GM23338 (cell line): ENCODE results near the gene SPINT2. TPM values are rescaled to one million over a fixed set of nuclear protein-coding genes. Genes with fewer than 3 reads are reported as not detected.

Source experiments
- ATAC-seq: fragments of 200-7000 bp; cut with Tn5 transposase; 3 replicates; pipeline ENCODE4 v1.9.1; 2020
- DNase-seq: peaks from one replicate; pipeline ENCODE4 v3.0.0-alpha.2; 2015; ENCODE audit warnings: low spot score
- H2AFZ ChIP-seq: fragments of 200-600 bp; sonication (generic); 2 replicates; pipeline ENCODE4 v1.8.0; 2016; ENCODE audit warnings: antibody characterized with exemption, mild to moderate bottlenecking, moderate library complexity
- H3F3A ChIP-seq: fragments of 200-600 bp; sonication (generic); replicated peaks from 2 replicates; pipeline ENCODE4 v1.8.0; 2017; ENCODE audit warnings: antibody characterized with exemption, mixed run types, low read depth
- H3K27ac ChIP-seq: fragments of 200-600 bp; sonication (generic); 2 replicates; pipeline ENCODE4 v1.6.1; 2016; ENCODE audit warnings: low read depth
- H3K27me3 ChIP-seq: fragments of 200-600 bp; sonication (generic); 2 replicates; pipeline ENCODE4 v1.8.0; 2016; ENCODE audit warnings: mild to moderate bottlenecking, mixed run types, moderate library complexity; ENCODE audit not compliant: insufficient read depth
- H3K36me3 ChIP-seq: fragments of 200-600 bp; sonication (generic); 2 replicates; pipeline ENCODE4 v1.8.0; 2016; ENCODE audit warnings: mild to moderate bottlenecking; ENCODE audit not compliant: insufficient read depth
- H3K4me1 ChIP-seq: fragments of 200-600 bp; sonication (generic); 2 replicates; pipeline ENCODE4 v1.8.0; 2016; ENCODE audit warnings: mild to moderate bottlenecking, moderate library complexity; ENCODE audit not compliant: insufficient read depth
- H3K4me2 ChIP-seq: fragments of 200-600 bp; sonication (generic); 2 replicates; pipeline ENCODE4 v1.7.1; 2017; ENCODE audit warnings: mixed run types
- H3K4me3 ChIP-seq: fragments of 200-600 bp; sonication (generic); 2 replicates; pipeline ENCODE4 v1.6.1; 2016; ENCODE audit warnings: mixed run types
- H3K79me2 ChIP-seq: fragments of 200-600 bp; sonication (generic); replicated peaks from 2 replicates; pipeline ENCODE4 v1.8.0; 2017; ENCODE audit warnings: mild to moderate bottlenecking; ENCODE audit not compliant: insufficient read depth
- H3K9me2 ChIP-seq: fragments of 200-600 bp; sonication (generic); 2 replicates; pipeline ENCODE4 v1.8.0; 2017; ENCODE audit not compliant: insufficient read depth
- H4K20me1 ChIP-seq: fragments of 200-600 bp; sonication (generic); replicated peaks from 2 replicates; pipeline ENCODE4 v1.8.0; 2017; ENCODE audit warnings: mild to moderate bottlenecking; ENCODE audit not compliant: insufficient read depth
- H3K27ac Mint-ChIP-seq: 2 replicates; pipeline ENCODE4 v1.8.0; 2020; ENCODE audit warnings: inconsistent platforms, mild to moderate bottlenecking, moderate library complexity, mixed read lengths
- H3K27me3 Mint-ChIP-seq: 3 replicates; pipeline ENCODE4 v1.8.0; 2022; ENCODE audit warnings: low read depth, mild to moderate bottlenecking, moderate library complexity, mixed read lengths, inconsistent platforms; ENCODE audit not compliant: insufficient read depth, poor library complexity
- H3K36me3 Mint-ChIP-seq: 3 replicates; pipeline ENCODE4 v1.8.0; 2021; ENCODE audit warnings: low read depth, mild to moderate bottlenecking, inconsistent platforms, moderate library complexity, mixed read lengths
- H3K4me1 Mint-ChIP-seq: 3 replicates; pipeline ENCODE4 v1.8.0; 2020; ENCODE audit warnings: mild to moderate bottlenecking, inconsistent platforms, mixed read lengths
- H3K4me3 Mint-ChIP-seq: 3 replicates; pipeline ENCODE4 v1.8.0; 2021; ENCODE audit warnings: moderate library complexity, mild to moderate bottlenecking, inconsistent platforms, mixed read lengths
- H3K9me3 Mint-ChIP-seq: 3 replicates; pipeline ENCODE4 v1.8.0; 2020; ENCODE audit warnings: moderate library complexity, mild to moderate bottlenecking, inconsistent platforms, mixed read lengths
- CREB1 ChIP-seq: fragments of 250-450 bp; sonication (Bioruptor Pico); IDR thresholded peaks from 2 replicates; pipeline ENCODE4 v1.5.0; 2020; ENCODE audit warnings: low read depth, mild to moderate bottlenecking, moderate library complexity
- CTCF ChIP-seq, 2 experiments: fragments of 200-600 bp in 1 of 2; sonication (generic) in 1 of 2; conservative IDR thresholded peaks; 2 replicates each; pipeline versions ENCODE4 v1.5.1 to v1.6.1; 2016 to 2017; ENCODE audit warnings: antibody characterized with exemption in 2 of 2, low read depth in 2 of 2, mild to moderate bottlenecking in 2 of 2, moderate library complexity in 1 of 2
- EZH2 ChIP-seq: fragments of 200-600 bp; sonication (generic); IDR thresholded peaks from one replicate; pipeline ENCODE4 v1.8.0; 2017; ENCODE audit warnings: antibody characterized with exemption, mild to moderate bottlenecking, low read depth; ENCODE audit not compliant: unreplicated experiment
- EZH2phosphoT487 ChIP-seq: fragments of 200-600 bp; sonication (generic); IDR thresholded peaks from one replicate; pipeline ENCODE4 v1.8.1; 2018; ENCODE audit warnings: antibody characterized with exemption; ENCODE audit not compliant: unreplicated experiment
- JUNB ChIP-seq: IDR thresholded peaks from one replicate; pipeline ENCODE4 v1.6.1; 2016; ENCODE audit warnings: antibody characterized with exemption; ENCODE audit not compliant: unreplicated experiment
- NANOG ChIP-seq: IDR thresholded peaks from 2 replicates; pipeline ENCODE4 v1.6.1; 2016; ENCODE audit warnings: antibody characterized with exemption, borderline replicate concordance
- POLR2AphosphoS5 ChIP-seq: IDR thresholded peaks from 2 replicates; pipeline ENCODE4 v1.6.1; 2016; ENCODE audit warnings: antibody characterized with exemption, low read depth
- REST ChIP-seq: IDR thresholded peaks from one replicate; pipeline ENCODE4 v1.6.1; 2018; ENCODE audit warnings: antibody characterized with exemption; ENCODE audit not compliant: unreplicated experiment
- STAT1 ChIP-seq: IDR thresholded peaks from one replicate; pipeline ENCODE4 v1.6.1; 2016; ENCODE audit warnings: antibody characterized with exemption; ENCODE audit not compliant: unreplicated experiment
- ZNF331 ChIP-seq: fragments of 250-450 bp; sonication (Bioruptor Pico); IDR thresholded peaks from 2 replicates; pipeline ENCODE4 v1.5.0; 2020; ENCODE audit warnings: low read depth, mild to moderate bottlenecking, moderate library complexity
- ZNF462 ChIP-seq: fragments of 250-450 bp; sonication (Bioruptor Pico); IDR thresholded peaks from 2 replicates; pipeline ENCODE4 v1.5.0; 2020; ENCODE audit warnings: mild to moderate bottlenecking, moderate library complexity
- polyA plus RNA-seq: library from polyadenylated mRNA; unstranded; fragments of >200 nt; fragmentation: Nextera tagmentation; extraction: Ambion mirVana; gene quantifications from 2 replicates; pipeline ENCODE4 v1.2.1, GENCODE V29; 2016
- total RNA-seq: library from RNA; depleted of rRNA; stranded (reverse); fragments of >200 nt; shearing (Covaris generic); gene quantifications from 2 replicates; pipeline ENCODE4 v1.2.3, GENCODE V29; 2014

Gene SPINT2
- total and polyA plus RNA-seq, 2 experiments from 2014 or later, result 319 to 468 TPM

GRCh38 chr19:38273499-38273898, 9.1 kb downstream of the SPINT2 start (continued):
- TF ChIP-seq ZNF462 (CRISPR knock-in tag) (no peak), JUNB (no peak), CREB1 (CRISPR knock-in tag) (no peak)

GRCh38 chr19:38274739-38275138, 10.4 kb downstream of the SPINT2 start:
- Mint-ChIP-seq H3K36me3 (peaks cover 17% of the 10 kb centered on the region; the same call in 2 of the 3 replicates), H3K27ac (no peak overlapping the region), H3K27me3 (no peaks in the 10 kb centered on the region), H3K4me3 (no peak overlapping the region), H3K9me3 (no peaks in the 10 kb centered on the region), H3K4me1 (peaks cover 7% of the 10 kb centered on the region; the same call in 2 of the 3 replicates)
- ATAC-seq (no peak), DNase-seq (no peak)
- Histone ChIP-seq H3K27ac (no peak overlapping the region), H3K4me1 (peaks cover 4% of the 10 kb centered on the region), H3K27me3 (no peaks in the 10 kb centered on the region), H3F3A (peaks cover 5% of the 10 kb centered on the region; the same call in 1 of the 2 replicates), H3K4me3 (no peak overlapping the region), H3K79me2 (peaks cover 100% of the 10 kb centered on the region), H4K20me1 (peaks cover 82% of the 10 kb centered on the region), H3K4me2 (no peak overlapping the region), H3K9me2 (no peaks in the 10 kb centered on the region), H3K36me3 (no peaks in the 10 kb centered on the region), H2AFZ (no peak overlapping the region)
- TF ChIP-seq REST (no peak), POLR2AphosphoS5 (no peak), EZH2phosphoT487 (no peak), NANOG (no peak), CTCF (conservative IDR thresholded peaks at IDR 0.05; ENCODE audit: low read depth in 2 of 2) (no peak), STAT1 (no peak), CREB1 (CRISPR knock-in tag) (no peak), EZH2 (no peak), JUNB (no peak), ZNF331 (no peak)
